Kidney capillary endothelial cell (primary cell): ENCODE results near the gene PCSK6.
"Not testable (repeated sequence)": the region's sequence is repeated elsewhere in the genome, so short reads cannot be mapped to it uniquely, and the experiment has no call there.

Experiments used
- DNase-seq: peaks from one replicate; pipeline ENCODE4 v3.0.0-alpha.2; 2018; ENCODE audit warnings: low spot score

The PCSK6 gene

DNA sequence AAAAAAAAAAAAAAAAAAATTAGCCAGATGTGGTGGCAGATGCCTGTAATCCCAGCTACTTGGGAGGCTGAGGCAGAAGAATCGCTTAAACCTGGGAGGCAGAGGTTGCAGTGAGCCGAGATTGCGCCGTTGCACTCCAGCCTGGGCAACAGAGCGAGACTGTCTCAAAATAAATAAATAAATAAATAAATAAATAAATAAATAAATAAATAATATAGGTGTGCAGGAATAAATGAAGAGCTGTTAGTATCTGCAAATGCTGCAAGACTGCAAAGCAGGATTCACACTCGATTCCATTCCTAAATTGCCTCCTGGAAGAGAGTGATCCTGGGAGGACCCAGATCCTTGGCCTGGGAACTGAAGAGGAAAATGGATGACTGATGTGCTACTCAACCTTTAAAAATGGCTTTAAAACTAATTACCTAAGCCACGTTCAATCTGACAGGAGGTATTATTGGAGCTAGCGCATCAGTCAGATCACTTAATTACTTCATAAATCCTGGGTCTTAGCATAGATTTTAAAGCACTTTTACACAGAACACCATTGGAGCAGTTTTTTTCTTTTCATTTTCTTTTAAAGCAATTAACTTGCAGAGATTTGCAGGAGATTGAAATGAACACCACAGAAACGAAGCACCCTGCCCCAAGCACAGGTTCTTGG, 132.9 kb downstream of the PCSK6 start:
- DNase-seq, result not testable (repeated sequence)

DNA sequence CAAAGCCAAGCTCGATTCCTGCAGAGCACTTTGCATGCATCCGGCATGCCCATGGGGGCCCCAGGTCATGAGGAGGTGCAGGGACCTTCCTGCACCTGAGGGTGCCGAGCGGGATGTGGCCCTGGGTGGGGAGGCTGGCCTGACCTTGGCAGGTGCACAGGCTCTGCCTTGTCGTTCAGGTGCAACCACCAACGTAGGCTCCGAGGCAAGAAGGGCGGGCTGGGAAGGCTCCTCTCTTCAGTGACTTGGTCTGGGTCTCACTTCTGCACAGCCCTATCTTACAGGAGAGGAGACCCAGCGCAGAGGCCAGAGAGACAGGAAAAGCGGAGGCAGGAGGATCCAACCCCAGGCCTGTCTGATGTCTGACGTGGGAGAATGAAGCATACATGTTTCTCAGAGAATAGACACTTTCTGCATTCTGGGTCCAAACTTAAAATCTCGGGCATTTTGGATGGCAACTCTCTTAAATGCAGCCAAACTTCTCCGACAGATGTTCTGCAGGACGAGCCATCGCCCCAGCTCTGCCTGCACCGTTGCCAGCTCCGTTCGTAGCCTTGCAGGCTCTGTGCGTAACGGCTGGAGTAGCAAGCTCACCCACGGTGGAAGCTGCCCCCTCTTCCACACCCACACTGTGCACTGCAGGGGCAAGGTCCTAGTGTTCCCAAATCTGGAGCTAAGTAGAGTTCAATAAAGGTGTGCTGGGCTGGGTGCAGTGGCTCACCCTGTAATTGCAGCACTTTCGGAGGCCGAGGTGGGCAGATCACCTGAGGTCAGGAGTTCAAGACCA, 133.6 kb downstream of the PCSK6 start:
- DNase-seq, result no peak

DNA sequence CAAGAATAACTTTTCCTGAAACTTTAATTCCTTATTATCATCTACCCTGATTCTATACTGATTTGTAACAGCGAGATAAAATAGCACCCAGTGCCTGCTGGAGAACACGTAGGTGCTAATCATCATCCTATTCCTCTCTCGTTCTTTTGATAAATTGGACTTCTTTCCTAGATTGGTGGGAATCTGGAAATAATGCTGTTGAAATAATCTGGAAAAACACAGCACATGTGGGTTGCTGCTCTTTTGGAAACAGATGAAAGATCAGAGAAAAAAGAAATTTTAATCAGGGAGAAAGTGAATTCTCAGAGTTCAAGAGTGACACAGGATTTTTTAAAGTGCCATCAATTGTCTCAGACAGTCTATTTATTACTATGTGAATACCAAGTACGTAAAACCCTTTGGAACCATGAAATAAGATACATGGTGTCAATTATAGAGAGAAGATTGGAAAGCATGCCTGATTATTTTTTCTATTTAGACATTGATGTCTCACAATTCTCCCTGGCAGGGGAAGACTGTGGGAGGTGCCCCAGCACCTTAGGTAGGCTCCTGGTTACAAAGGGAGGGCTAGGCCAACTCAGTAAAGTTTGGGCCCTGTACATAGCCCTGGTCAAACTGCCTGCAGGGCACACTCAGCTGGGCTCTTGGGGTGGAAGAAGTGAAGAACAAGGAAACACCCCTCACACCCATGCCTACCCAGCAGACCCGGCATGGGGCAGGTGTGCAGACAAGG, 134.4 kb downstream of the PCSK6 start:
- DNase-seq, result no peak

DNA sequence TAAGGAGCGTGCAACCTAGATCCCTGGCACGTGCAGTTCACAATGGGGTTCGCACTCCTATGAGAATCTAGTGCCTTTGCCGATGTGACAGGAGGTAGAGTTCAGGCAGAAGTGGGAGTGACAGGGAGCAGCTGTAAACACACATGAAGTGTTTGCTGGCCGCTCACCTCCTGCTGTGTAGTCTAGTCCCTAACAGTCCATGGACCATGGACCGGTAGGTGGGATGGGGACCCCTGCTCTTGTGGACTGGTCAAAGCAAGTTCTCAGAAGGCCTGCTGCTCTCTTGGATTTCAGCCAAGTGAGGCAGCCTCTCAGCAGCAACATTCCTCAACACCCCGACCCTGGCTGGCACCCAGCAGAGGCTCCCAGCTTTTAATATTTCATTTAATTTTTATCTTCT, 136.3 kb downstream of the PCSK6 start:
- DNase-seq, result no peak

DNA sequence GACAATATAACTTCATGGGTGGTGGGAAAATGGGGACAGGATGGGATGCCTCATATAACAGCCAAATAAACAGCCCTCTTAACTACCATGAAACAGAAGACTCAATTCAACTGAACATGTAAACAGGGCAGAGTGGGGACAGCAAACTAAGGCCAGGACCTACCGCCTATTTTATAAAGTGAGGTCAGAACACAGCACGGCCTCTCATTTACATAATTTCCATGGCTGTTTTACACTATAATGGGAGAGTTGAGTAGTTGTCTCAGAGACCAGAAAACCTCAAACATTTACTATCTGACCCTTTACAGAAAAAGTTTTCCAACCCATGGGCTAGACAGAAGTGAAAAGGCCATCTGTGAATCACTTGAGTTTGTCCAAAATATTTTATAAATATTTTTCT, 137.8 kb downstream of the PCSK6 start:
- no peak for DNase-seq

DNA sequence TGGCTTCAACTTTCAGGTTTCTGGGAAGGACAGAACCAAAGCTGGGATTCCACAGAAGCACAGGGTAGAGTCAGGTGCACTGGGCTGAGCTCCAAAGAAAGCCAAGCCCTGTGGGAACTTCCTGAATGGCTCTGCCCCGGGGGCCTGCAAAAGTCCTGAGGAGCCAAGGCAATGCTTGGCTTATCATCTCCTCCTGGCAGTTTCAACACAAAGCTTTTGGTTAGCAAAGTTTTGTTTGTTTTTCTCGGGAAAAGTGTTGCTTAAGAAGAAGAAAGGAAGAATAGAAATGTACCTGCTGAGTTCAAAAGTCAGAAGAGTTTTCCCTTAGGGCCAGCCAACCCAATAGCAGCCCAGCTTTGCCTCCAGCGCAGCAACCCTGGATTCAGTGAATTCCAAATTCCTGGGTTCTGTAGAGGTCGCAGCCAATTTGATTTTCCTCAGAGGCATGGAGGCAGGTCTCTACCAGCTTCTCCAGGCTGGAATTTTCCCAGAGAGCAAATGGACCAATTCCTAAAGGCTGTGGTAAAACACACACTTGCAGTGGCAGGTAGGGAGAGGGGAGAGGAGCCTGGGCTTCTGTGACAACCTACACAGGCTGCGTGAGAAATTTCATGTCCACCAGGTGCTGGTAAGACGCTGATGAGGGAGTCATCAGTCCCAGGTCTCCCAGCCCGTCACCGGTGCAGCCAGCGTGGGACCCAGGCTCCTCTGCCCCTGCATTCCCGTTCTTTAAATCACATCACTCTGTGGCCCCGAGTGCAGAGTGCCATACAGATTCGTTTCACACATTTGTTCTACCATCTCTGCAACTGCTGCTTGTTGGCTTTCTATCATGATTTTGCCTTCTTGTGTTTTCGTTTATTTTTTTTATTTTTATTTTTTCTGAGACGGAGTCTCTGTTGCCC, 140.2 kb downstream of the PCSK6 start:
- DNase-seq, result no peak

DNA sequence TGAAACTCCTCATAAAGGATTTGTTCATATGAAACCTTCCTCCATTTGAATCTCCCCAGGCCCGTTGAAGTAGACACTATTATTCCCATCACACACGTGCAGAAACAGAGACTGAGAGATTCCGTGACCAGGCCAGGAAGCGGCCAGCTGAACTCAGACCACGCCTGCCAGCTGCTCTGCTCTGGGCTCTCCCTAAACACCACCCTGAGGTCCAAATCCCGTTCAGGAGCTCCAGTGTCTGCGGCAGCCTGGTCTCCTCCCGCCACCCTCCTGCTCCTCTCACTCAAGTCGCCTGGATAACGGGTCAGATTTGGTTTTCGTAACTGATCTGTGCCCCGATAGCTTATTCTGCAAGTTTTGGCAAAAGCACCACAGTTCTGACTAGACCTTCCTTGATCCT, 140.9 kb downstream of the PCSK6 start:
- DNase-seq, result no peak

DNA sequence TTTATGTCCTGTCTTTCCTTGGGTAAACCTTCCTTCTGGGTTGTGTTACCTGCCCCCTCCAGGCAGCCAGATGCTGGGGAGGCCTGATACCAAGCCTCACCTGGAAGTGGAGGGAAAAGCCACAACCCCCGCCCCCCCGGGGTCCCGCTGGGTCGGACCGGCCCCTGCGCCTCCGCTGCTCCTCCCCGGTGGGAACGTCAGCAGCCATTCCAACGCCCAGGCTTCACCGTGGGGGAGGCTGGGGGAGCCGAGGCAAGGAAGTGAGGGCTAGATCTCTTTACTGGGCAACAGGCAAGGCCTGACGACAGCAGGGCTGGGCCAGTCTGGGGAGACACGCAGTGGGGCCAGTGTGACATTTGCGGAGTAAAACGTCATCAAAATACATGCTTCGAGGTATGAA, 141.5 kb downstream of the PCSK6 start:
- DNase-seq, result no peak

DNA sequence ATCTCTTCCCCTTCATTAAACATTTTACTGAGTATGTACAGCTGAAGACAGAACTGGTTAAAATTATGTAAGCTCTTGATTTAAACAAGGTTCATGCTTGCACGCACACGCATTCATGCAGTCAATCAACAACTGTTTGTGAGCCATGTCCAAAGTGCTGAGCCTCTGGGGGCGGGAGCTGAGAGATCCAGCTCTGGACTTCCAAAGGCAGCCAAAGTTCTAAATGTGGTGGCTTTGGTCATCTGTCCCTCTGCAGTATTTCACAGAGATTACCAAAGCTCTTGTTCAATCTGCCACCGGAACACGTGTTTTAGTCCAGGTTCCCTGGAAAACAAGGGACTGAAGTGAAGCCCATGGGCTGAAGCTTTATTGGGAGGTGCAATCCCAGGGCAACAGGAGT, 142.1 kb downstream of the PCSK6 start:
- DNase-seq, result no peak

DNA sequence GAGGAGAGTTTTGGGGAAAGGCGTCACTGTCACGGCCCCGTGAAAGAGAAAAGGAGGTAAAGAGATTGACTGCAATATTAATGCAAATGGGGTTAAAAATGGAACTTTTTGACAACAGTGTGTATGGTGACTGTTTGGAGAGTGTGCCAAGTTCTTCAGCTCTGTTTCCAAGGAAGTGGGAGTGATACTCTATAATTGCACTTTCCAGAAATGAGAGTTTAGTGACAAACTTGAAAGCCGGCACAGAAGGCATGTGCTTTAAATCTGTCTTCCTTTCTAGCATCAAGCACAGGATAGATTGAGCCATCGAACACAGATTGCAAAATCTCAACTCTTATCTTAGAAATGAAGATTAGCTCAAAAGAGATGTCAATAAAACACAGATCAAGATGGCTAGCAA, 142.6 kb downstream of the PCSK6 start:
- no peak for DNase-seq

DNA sequence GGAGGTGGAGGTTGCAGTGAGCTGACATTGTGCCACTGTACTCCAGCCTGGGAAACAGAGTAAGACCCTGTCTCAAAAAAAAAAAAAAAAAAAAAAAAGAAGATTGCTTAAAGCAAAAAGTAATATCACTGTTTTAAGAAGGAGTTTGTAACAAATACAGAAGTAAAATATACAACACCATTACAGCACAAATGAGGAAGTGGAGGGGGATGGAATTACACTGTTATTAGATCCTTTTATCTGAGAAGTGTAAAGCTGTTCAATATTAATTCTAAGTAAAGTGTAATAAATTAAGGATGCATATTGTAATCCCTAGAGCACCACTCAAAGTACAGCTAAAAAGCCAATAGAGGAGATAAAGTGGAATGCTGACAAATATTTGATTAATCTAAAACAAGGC, 147.5 kb downstream of the PCSK6 start:
- no peak for DNase-seq

DNA sequence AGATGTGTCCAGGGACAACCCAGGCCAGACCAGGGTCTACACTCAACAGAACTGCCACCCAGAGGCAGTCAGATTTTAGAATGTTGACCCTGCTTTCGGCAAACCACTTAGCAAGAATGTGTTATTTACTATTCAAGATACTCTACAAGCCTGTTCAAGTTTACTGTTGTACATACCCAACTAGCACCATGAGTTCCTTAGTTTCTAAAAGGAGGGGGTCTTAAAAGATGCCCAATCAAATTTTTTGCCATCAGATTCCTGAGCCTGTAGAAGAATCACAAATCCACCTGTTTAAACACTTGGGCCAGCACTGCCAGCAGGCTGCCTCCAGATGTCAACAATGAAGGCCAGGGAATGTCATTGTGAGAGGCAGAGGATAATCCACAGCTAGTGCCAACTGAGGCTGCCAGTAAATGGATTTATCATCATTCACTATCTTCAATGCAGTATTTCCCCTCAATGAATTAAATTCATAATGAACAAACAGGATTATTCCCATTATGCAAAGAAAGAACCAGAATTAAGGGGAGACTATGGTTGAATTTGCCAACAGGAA, 150.9 kb downstream of the PCSK6 start:
- no peak for DNase-seq

DNA sequence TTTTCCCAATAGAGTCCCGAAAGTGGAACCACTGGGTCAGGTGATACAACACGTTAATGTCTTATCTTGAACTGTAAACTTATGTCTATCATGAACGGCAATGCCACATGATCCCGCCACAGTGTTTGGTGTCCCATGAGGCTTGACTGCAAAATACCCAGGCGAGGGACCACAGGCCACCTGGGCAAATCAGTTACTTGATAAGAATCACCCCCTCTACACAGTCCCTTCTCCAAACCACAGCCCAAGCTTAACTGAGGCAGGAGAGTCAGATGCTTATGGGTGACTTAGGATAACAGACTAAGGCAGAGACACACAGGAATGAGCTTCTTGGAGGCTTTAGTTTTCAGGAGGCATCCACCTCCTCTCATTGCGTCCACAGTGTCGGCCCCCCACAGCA, 151.5 kb downstream of the PCSK6 start:
- no peak for DNase-seq

DNA sequence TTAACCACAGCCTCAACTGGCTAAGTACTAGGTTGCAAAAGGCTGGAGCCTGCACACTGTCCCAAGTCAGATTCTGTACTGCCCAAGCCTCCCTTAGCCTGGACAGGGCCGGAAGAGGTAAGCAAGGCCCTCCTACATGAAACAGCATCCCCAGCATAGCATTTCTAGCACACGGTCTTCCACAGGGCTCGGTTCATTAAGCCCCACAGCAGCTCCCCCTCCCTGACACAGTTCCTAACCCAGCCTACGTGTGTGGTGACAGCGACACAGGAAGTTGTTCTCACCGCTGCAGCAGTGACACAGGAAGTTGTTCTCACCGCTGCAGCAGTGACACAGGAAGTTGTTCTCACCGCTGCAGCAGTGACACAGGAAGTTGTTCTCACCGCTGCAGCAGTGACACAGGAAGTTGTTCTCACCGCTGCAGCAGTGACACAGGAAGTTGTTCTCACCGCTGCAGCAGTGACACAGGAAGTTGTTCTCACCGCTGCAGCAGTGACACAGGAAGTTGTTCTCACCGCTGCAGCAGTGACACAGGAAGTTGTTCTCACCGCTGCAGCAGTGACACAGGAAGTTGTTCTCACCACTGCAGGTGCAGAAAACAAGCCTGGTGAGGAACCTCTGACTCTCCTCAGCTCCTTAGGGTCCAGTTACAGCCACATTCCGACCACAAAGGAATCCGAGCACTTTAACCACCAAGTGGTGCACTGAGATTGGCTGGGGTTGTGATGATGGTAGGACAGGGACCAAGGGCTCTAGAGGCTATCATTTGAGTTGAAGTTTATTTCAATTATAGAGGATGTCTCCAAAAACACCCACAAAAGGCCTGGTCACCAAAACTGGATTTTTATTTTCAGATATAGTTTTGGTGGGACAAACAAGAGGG, 155.4 kb downstream of the PCSK6 start:
- DNase-seq, result not testable (repeated sequence)

DNA sequence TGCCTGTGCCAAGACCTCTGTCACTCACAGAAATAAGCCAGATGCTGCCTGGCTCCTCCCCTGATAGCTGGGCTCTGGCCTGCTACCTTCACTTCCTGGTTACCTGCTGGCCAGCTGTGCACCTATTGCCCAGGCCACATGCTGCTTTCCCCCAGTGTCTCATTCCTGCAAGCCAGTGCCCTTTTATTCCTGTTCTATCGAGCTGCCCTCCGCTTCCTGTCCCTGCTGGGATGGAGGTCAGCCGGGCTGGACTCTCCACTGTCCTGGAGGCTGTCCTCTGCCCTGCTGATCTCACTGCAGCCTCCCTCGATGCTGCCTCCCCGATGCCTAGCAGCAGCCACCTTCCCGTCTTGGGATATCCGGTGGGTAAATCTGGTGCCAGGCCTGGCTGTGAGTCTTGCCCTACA, 157.4 kb downstream of the PCSK6 start:
- DNase-seq, result no peak

DNA sequence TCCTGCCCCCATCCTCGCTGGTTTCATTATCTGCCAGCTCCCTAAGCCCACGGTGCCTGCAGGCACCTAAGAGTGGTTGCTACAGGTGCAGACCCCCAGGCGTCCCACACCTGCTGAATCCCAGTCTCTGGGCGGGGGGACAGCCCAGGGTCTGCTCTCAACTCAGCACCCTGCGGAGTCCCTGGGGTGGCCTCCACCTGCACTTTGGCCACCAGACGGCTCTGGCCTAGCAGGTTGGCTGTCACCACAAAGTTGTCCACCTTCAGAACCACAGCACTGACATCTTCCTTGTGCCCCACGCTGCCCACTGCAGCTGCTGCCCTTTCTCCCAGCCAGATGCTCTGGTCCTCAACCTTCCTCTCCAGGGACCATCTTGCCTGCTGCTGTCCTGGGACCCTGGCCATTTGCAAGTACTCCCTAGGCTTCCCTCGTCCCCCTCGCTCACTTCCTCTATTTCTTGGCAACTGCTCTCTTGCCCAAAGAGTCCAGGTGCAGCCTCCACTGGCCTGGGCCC, 159.6 kb downstream of the PCSK6 start:
- no peak for DNase-seq

DNA sequence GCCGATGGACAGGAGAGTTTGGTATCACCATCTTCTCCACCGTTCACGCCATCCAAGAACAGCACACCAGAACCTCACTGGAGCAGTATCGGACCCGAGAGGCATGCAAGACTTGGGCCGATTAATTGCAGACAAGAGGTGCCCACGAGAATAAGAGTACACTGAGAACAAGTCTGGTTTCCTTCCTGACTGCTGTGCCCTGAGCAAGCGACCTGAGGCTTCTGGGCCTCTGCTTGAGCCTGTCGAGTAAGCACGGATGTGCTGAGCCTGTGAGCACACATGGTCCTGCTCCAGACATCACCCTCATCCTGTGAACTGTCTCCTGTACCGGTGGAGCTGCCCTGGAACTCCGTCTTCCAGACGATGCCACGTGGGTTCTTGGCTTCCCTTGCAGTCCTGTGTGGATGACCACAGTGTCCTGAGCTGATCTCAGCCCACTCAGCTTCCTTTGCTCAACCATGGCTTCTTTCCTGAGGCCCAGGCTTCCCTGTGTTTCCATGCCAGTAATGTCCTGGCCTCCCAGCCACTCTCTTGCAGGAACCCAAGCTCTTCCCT, 160.1 kb downstream of the PCSK6 start:
- no peak for DNase-seq

DNA sequence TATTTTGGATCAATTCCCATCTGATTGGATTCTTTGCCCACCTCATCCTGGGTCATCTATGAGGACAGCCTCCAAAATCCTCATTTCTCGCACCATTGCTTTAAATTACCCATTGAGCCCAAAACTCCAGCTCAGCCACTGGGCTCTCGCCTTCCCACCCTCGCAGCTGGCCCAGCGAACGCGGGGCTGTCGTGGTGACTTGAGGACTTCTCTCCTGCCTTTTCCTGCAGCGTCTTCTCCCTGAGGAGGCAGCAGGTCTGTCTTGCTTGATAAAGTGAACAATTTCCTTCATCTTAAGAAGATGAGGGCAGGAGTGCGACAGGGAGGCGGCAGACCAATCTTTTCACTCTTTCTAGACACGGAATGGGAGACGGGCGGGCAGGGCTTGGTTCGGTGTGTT, 161.5 kb downstream of the PCSK6 start:
- no peak for DNase-seq

DNA sequence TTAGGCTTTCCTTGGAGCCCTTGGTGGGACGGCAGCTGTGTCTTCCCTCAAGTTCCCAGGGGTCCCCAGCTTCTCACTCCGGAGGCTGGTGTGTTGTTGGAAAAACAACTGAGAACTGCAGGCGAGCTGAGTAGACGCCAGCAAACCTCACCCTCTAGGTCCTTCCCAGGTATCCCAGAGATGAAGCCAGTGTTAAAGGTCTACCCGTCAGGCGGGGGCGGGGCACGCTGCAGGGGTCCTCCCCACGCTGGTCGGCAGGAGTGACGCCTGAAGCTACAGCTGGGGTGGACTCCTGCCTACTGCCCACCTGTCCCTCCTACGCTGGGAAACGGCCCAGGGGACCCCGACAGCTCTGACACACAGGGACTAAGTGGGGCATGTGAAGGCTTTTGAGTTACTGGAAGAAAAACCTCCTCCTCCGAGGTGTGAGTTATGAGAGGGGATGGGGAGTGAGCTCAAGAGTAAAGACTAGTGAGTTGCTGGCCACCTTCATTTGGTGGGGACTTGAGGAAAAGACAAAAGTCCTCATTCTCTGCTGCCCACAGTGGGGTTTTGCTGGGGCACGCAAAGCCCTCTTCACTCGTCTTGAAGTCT, 162.3 kb downstream of the PCSK6 start:
- no peak for DNase-seq
